ENCODE data around the gene NPC1L1. TPM values are rescaled to one million over a fixed set of nuclear protein-coding genes. Genes with fewer than 3 reads are reported as not detected.
A peak's percentile ranks its signal among the peaks of the same experiment; 100 is the strongest.
"Not testable (repeated sequence)": the region's sequence is repeated elsewhere in the genome, so short reads cannot be mapped to it uniquely, and the experiment has no call there.

The NPC1L1 gene
- total RNA-seq, 1 experiment from 2014 or later, result not detected

GRCh38 chr7:44519546-44519945 lies 21.6 kb downstream of the NPC1L1 start:
- in situ Hi-C loops (cut with HindIII; ENCODE audit: low pct_unique_long_range_greater_than_20kb, low sequenced_read_pairs), result no loop called here
- DNase-seq (ENCODE audit: low read depth, low spot score), result no peak

- in situ Hi-C loops (cut with HindIII; ENCODE audit: low pct_unique_long_range_greater_than_20kb, low sequenced_read_pairs), result no loop called here
- no peak for DNase-seq (ENCODE audit: low read depth, low spot score)
Measured at GRCh38 chr7:44518761-44519160, 22.4 kb downstream of the NPC1L1 start.

GRCh38 chr7:44517175-44517574 lies 24.0 kb downstream of the NPC1L1 start:
- in situ Hi-C loops (cut with HindIII; ENCODE audit: low pct_unique_long_range_greater_than_20kb, low sequenced_read_pairs), result no loop called here
- DNase-seq (ENCODE audit: low read depth, low spot score), result no peak

- in situ Hi-C loops (cut with HindIII; ENCODE audit: low pct_unique_long_range_greater_than_20kb, low sequenced_read_pairs), result no loop called here
- DNase-seq (ENCODE audit: low read depth, low spot score), result no peak
Measured at GRCh38 chr7:44515590-44516268, 25.4 kb downstream of the NPC1L1 start.

- in situ Hi-C loops (cut with HindIII; ENCODE audit: low pct_unique_long_range_greater_than_20kb, low sequenced_read_pairs), result no loop called here
- DNase-seq (ENCODE audit: low read depth, low spot score), result no peak
Measured at GRCh38 chr7:44512736-44513135, 28.4 kb downstream of the NPC1L1 start.

- in situ Hi-C loops (cut with HindIII; ENCODE audit: low pct_unique_long_range_greater_than_20kb, low sequenced_read_pairs), result no loop called here
- no peak for DNase-seq (ENCODE audit: low read depth, low spot score)
Measured at GRCh38 chr7:44511863-44512468, 29.2 kb downstream of the NPC1L1 start.

GRCh38 chr7:44511236-44511635 lies 29.9 kb downstream of the NPC1L1 start:
- DNase-seq (ENCODE audit: low read depth, low spot score), result no peak
- in situ Hi-C loops (cut with HindIII; ENCODE audit: low pct_unique_long_range_greater_than_20kb, low sequenced_read_pairs), result no loop called here

GRCh38 chr7:44508328-44509030 lies 32.7 kb downstream of the NPC1L1 start:
- in situ Hi-C loops (cut with HindIII; ENCODE audit: low pct_unique_long_range_greater_than_20kb, low sequenced_read_pairs), result no loop called here
- no peak for DNase-seq (ENCODE audit: low read depth, low spot score)

GRCh38 chr7:44506592-44507288 lies 34.4 kb downstream of the NPC1L1 start:
- DNase-seq (ENCODE audit: low read depth, low spot score); in situ Hi-C loops (cut with HindIII; ENCODE audit: low pct_unique_long_range_greater_than_20kb, low sequenced_read_pairs): not testable (repeated sequence)

- no peak for DNase-seq (ENCODE audit: low read depth, low spot score)
- in situ Hi-C loops (cut with HindIII; ENCODE audit: low pct_unique_long_range_greater_than_20kb, low sequenced_read_pairs), result no loop called here
Measured at GRCh38 chr7:44505595-44505994, 35.5 kb downstream of the NPC1L1 start.

GRCh38 chr7:44498230-44498954 lies 42.7 kb downstream of the NPC1L1 start:
- DNase-seq (ENCODE audit: low read depth, low spot score), result no peak
- in situ Hi-C loops (cut with HindIII; ENCODE audit: low pct_unique_long_range_greater_than_20kb, low sequenced_read_pairs), result no loop called here

- no peak for DNase-seq (ENCODE audit: low read depth, low spot score)
- in situ Hi-C loops (cut with HindIII; ENCODE audit: low pct_unique_long_range_greater_than_20kb, low sequenced_read_pairs), result no loop called here
Measured at GRCh38 chr7:44497155-44498027, 43.7 kb downstream of the NPC1L1 start.

GRCh38 chr7:44496385-44496784 lies 44.7 kb downstream of the NPC1L1 start:
- no peak for DNase-seq (ENCODE audit: low read depth, low spot score)
- in situ Hi-C loops (cut with HindIII; ENCODE audit: low pct_unique_long_range_greater_than_20kb, low sequenced_read_pairs), result no loop called here

GRCh38 chr7:44494960-44495359 lies 46.2 kb downstream of the NPC1L1 start:
- in situ Hi-C loops (cut with HindIII; ENCODE audit: low pct_unique_long_range_greater_than_20kb, low sequenced_read_pairs), result no loop called here

GRCh38 chr7:44491229-44491628 lies 49.9 kb downstream of the NPC1L1 start:
- in situ Hi-C loops (cut with HindIII; ENCODE audit: low pct_unique_long_range_greater_than_20kb, low sequenced_read_pairs), result no loop called here
- DNase-seq (ENCODE audit: low read depth, low spot score), result no peak

More at GRCh38 chr7:44494960-44495359, 46.2 kb downstream of the NPC1L1 start:
- no peak for DNase-seq (ENCODE audit: low read depth, low spot score)

GRCh38 chr7:44490351-44491200 lies 50.6 kb downstream of the NPC1L1 start, which contains the start of gene NUDCD3:
NUDCD3 (minus strand) TSS chr7:44490658; CDS start chr7:44490600, 58 bp downstream.
- peak; percentile 90 for DNase-seq (ENCODE audit: low read depth, low spot score)
- in situ Hi-C loops (cut with HindIII; ENCODE audit: low pct_unique_long_range_greater_than_20kb, low sequenced_read_pairs), result no loop called here
